ENCODE results near the gene NSMCE4A.

DNA sequence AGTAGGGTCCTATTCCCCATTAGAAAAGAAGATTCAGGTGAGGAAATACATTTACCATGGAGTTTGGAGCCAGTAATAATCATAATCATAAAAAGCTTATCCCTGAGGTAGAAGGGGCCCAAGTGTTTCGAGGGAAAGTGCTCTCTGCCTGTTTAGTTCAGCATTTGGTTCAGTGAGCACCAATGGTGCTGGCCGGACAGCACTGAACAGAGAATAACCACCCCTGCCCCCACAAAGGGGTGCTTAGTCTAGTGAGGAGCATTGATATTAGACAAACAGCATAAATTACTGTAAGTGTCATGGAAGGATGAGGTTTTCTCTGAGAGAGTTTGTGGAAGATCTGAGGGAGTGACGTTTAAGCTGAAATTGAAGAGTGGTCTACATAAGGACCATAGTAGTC is 25.6 kb downstream of the NSMCE4A start:
- TF ChIP-seq CTCF (IDR thresholded peaks at IDR 0.05) (no peak), POLR2A (IDR thresholded peaks at IDR 0.05) (no peak)
